PFSK-1 (cell line): ENCODE data around the gene GALNT10.

ENCODE experiments used
- FOXP2 ChIP-seq: optimal IDR thresholded peaks from 2 replicates; pipeline ENCODE3; 2011; ENCODE audit warnings: borderline replicate concordance, control low read depth, inconsistent platforms; ENCODE audit not compliant: insufficient read depth; ENCODE audit errors: extremely low read length, extremely low read depth
- POLR2AphosphoS5 ChIP-seq: IDR thresholded peaks from 2 replicates; pipeline ENCODE4 v1.6.1; 2012; ENCODE audit warnings: low read depth, mild to moderate bottlenecking, control low read depth, low read length, moderate library complexity
- SIN3A ChIP-seq: IDR thresholded peaks from 2 replicates; pipeline ENCODE4 v1.6.1; 2012; ENCODE audit warnings: mild to moderate bottlenecking, low read length, moderate library complexity, borderline replicate concordance; ENCODE audit not compliant: insufficient read depth
- TAF1 ChIP-seq: IDR thresholded peaks from 2 replicates; pipeline ENCODE4 v1.6.1; 2012; ENCODE audit warnings: low read length, control low read depth, borderline replicate concordance; ENCODE audit not compliant: insufficient read depth
- TF ChIP-seq, protein P1 (sequence below), 2 experiments: IDR thresholded peaks; 2 replicates each; pipeline versions ENCODE4 v1.6.1 to v1.8.0; 2011 to 2012; ENCODE audit warnings: low read depth in 2 of 2, low read length in 2 of 2, control low read depth in 1 of 2, inconsistent platforms in 1 of 2, mild to moderate bottlenecking in 1 of 2, moderate library complexity in 1 of 2; ENCODE audit not compliant: insufficient read depth in 1 of 2

GALNT10 gene

DNA sequence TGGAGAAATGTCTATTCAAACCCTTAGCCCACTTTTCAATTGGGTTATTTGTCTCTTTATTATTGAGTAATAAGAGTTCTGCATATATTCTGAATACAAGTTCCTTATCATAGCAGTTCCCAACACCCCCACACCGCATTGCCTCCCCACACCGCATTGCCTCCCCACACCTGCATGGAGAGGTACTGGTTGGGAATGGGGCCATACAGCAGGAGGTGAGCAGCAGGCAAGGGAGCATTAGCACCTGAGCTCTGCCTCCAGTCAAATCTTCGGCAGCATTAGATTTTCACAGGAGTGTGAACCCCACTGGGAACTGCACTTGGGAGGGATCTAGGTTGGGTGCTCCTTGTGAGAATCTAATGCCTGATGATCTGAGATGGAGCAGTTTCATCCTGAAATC, 244.7 kb downstream of the GALNT10 start:
- TF ChIP-seq FOXP2 (no peak), SIN3A (no peak)

DNA sequence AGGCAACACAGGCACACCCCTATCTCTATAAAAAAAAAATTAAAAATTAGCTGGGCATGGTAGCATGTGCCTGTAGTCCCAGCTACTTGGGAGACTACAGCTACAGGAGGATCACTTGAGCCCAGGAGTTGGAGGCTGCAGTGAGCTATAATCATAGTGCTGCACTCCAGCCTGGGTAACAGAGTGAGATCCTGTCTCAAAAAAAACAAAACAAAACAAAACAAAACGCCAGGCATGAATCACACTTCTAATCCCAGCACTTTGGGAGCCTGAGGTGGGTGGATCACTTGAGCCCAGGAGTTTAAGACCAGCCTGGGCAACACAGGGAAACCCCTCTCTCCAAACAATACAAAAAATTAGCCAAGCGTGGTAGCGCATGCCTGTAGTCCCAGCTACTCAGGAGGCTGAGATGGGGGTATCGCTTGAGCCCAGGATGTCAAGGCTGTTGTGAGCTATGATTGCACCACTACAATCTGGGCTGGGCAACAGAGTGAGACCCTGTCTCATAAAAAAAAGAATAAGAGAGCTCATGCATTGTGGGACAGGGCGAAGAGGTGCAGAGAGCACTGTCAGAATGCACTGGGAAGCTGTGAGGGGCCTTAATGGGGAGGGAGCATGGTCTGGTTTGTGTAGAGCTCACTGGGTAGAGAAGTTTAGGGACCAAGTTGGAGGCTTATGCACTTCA, 246.9 kb downstream of the GALNT10 start:
- TF ChIP-seq POLR2AphosphoS5 (no peak), FOXP2 (no peak), TAF1 (no peak), SIN3A (no peak)
- TF ChIP-seq, protein P1, sequence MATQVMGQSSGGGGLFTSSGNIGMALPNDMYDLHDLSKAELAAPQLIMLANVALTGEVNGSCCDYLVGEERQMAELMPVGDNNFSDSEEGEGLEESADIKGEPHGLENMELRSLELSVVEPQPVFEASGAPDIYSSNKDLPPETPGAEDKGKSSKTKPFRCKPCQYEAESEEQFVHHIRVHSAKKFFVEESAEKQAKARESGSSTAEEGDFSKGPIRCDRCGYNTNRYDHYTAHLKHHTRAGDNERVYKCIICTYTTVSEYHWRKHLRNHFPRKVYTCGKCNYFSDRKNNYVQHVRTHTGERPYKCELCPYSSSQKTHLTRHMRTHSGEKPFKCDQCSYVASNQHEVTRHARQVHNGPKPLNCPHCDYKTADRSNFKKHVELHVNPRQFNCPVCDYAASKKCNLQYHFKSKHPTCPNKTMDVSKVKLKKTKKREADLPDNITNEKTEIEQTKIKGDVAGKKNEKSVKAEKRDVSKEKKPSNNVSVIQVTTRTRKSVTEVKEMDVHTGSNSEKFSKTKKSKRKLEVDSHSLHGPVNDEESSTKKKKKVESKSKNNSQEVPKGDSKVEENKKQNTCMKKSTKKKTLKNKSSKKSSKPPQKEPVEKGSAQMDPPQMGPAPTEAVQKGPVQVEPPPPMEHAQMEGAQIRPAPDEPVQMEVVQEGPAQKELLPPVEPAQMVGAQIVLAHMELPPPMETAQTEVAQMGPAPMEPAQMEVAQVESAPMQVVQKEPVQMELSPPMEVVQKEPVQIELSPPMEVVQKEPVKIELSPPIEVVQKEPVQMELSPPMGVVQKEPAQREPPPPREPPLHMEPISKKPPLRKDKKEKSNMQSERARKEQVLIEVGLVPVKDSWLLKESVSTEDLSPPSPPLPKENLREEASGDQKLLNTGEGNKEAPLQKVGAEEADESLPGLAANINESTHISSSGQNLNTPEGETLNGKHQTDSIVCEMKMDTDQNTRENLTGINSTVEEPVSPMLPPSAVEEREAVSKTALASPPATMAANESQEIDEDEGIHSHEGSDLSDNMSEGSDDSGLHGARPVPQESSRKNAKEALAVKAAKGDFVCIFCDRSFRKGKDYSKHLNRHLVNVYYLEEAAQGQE (IDR thresholded peaks at IDR 0.05; ENCODE audit: insufficient read depth in 1 of 2, low read depth in 2 of 2, low read length in 2 of 2) = no peak

DNA sequence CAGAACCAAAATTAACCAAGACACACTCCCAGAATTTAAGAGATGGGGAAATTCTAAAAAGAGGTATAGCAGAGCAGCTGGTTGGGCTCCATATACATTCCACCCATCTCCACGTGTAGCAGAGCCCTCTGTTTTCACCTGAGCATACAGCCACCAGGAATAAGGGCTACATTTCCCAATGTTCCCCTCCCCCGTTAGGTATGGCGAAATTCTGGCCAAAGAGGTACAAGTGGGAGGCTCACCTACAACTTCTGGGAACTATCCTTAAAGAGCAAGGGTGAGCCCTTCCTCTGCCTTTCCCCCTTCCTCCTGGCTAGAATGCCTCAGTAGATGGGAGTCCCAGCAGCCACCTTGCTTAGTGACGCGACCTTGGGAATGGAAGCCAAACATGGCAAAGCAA, 250.0 kb downstream of the GALNT10 start:
- TF ChIP-seq, protein P1 (IDR thresholded peaks at IDR 0.05; ENCODE audit: insufficient read depth in 1 of 2, low read depth in 2 of 2, low read length in 2 of 2) = no peak
- TF ChIP-seq FOXP2 = no peak
- TF ChIP-seq SIN3A = no peak
- no peak for TF ChIP-seq POLR2AphosphoS5

DNA sequence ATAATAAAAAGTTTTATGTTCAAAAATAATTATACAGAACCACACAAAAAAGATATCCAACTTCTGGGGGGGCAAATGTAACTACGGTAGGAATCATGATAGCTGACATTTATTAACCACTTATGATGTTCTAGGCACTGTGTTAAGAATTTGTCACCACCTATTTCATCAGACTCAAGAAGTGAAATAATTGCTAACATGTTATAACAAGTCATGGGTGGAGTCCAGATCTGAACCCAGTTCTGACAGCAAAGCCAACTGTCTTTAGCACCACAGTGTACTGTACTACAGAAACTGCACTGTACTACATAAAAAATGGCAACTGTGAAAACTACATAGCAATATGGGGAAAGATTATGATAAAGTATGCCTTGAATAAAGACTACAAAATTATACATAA, 252.3 kb downstream of the GALNT10 start:
- TF ChIP-seq TAF1 (no peak), FOXP2 (no peak), POLR2AphosphoS5 (no peak), SIN3A (no peak)
- TF ChIP-seq, protein P1 (IDR thresholded peaks at IDR 0.05; ENCODE audit: insufficient read depth in 1 of 2, low read depth in 2 of 2, low read length in 2 of 2) = no peak

DNA sequence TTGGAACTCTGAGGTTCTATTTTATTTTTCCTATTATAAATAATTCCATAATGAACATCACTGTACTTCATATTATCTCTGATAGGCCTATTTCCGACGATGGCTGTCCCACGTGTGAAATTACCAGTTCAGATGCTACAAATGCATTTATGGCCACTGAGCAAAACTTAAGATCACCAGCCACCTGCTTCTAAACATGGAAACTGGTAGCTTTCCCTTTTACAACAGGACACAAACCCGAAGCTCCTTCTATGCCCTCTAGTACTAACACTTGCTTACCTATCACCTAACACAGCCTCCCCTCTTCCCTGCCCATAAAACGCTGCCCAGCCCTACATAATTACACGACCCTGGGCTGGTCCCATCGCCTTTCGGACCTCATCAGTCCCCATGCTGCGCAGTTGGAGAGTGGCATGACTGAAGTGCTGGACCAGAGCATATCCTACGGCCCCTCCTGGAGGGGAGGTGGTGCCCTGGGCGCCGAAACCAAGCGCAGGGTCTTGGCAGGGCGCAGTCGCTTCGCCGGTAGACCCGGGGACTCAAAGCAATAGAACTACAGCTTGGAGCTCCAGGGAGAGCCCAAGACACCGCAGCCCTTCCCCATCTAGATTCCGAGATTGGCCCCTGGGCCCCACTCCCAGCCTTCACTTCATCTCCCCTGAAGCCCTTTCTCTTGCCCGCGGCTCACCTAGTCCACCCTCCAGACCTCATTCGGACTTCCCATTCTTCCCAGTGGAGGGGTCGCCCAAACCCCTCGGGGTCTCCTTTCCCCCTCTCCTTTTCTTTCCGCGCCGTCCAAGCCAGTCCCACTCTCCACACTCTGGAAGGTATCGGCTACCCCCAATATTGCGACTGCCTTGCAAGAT, 254.3 kb downstream of the GALNT10 start:
- TF ChIP-seq, protein P1 (IDR thresholded peaks at IDR 0.05; ENCODE audit: insufficient read depth in 1 of 2, low read depth in 2 of 2, low read length in 2 of 2) = no peak
